Type B pancreatic cell (in vitro differentiated cells): ENCODE results near the gene GUCD1. TPM values are rescaled to one million over a fixed set of nuclear protein-coding genes. Genes with fewer than 3 reads are reported as not detected.

Experiments
- DNase-seq: peaks from one replicate; pipeline ENCODE4 v3.0.0; 2021; ENCODE audit warnings: mixed read lengths; ENCODE audit not compliant: unreplicated experiment; ENCODE audit errors: extremely low spot score
- H3K27ac Mint-ChIP-seq: 2 replicates; pipeline ENCODE4 v1.8.0; 2021; ENCODE audit warnings: mild to moderate bottlenecking, mixed read lengths
- H3K27me3 Mint-ChIP-seq: 2 replicates; pipeline ENCODE4 v1.8.0; 2021; ENCODE audit warnings: mixed read lengths
- H3K36me3 Mint-ChIP-seq: 2 replicates; pipeline ENCODE4 v1.8.0; 2021; ENCODE audit warnings: mixed read lengths
- H3K4me1 Mint-ChIP-seq: one replicate; pipeline ENCODE4 v1.8.0; 2021; ENCODE audit warnings: mixed read lengths; ENCODE audit not compliant: unreplicated experiment
- H3K4me3 Mint-ChIP-seq: 2 replicates; pipeline ENCODE4 v1.8.0; 2021; ENCODE audit warnings: mild to moderate bottlenecking, mixed read lengths
- H3K9me3 Mint-ChIP-seq: 2 replicates; pipeline ENCODE4 v1.8.0; 2021; ENCODE audit warnings: mixed read lengths
- total RNA-seq: library from RNA; stranded (reverse); gene quantifications from 2 replicates; pipeline ENCODE4 v1.2.1, GENCODE V29; 2021; ENCODE audit warnings: low replicate concordance
- TF ChIP-seq, protein P1 (sequence below): fragments of 200-600 bp; sonication (generic); conservative IDR thresholded peaks from 2 replicates; pipeline ENCODE4 v1.5.0; 2021; ENCODE audit warnings: antibody characterized with exemption, mild to moderate bottlenecking

Gene GUCD1
- total RNA-seq, 1 donor from 2014 or later = 81.8 TPM

DNA sequence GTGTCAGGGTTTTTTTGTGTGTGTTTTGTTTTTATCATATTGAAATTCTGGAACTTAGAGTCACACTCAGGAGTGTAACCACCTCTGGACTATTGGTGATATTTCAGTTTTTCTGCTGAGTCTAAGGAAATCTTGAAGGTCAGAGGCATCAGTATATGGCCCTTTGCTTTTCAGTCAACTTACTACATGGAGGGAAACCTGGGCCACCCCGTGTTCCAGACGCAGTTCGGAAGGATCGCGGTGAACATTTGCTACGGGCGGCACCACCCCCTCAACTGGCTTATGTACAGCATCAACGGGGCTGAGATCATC, 40.0 kb downstream of the GUCD1 start:
- H3K9me3 Mint-ChIP-seq = no peaks in the 10 kb centered on the region
- H3K4me1 Mint-ChIP-seq = peaks cover 33% of the 10 kb centered on the region
- H3K36me3 Mint-ChIP-seq = no peaks in the 10 kb centered on the region
- no peak for DNase-seq
- H3K27me3 Mint-ChIP-seq = peaks cover 13% of the 10 kb centered on the region
- no peak overlapping the region for H3K27ac Mint-ChIP-seq
- TF ChIP-seq, protein P1, sequence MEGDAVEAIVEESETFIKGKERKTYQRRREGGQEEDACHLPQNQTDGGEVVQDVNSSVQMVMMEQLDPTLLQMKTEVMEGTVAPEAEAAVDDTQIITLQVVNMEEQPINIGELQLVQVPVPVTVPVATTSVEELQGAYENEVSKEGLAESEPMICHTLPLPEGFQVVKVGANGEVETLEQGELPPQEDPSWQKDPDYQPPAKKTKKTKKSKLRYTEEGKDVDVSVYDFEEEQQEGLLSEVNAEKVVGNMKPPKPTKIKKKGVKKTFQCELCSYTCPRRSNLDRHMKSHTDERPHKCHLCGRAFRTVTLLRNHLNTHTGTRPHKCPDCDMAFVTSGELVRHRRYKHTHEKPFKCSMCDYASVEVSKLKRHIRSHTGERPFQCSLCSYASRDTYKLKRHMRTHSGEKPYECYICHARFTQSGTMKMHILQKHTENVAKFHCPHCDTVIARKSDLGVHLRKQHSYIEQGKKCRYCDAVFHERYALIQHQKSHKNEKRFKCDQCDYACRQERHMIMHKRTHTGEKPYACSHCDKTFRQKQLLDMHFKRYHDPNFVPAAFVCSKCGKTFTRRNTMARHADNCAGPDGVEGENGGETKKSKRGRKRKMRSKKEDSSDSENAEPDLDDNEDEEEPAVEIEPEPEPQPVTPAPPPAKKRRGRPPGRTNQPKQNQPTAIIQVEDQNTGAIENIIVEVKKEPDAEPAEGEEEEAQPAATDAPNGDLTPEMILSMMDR = no peak
- no peak overlapping the region for H3K4me3 Mint-ChIP-seq

DNA sequence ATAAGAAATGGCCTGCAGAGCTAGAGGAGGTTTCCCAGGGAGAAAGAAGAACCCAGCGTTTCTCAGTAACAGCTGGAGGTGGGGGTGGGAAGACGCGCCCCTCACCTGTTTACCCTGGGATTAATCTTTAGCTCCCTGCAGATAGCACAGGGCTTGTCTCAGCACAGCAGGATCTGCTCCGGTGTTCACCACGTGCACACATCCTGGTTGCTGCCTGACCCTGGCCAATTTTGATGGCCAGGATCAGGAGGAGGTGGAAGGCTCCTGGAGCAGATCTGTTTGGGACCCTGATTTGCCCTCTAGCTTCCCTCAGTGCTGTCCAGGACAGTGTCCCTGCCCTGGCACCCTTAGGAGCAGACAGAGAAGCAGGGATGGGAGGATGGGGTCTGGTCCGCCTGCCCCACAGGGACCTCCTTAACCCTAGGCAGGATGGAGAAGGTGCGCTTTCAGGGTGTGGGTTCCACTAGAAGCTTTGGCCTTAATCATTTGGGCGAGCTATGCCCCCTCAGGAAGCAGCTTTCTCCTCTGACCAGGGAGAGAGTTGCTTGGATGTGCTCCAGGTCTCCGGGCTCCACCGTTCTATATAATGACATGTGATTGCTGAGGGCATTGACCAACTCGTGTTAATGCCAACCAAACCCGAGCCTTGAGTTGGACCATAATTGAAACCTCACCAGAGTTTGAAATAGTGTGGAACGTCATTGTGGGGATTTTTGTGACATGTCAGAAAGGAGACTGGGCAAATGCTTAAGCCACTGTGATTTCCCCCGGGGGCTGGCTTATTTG, 40.5 kb downstream of the GUCD1 start:
- H3K36me3 Mint-ChIP-seq = no peaks in the 10 kb centered on the region
- H3K4me3 Mint-ChIP-seq = no peak overlapping the region
- peaks cover 33% of the 10 kb centered on the region for H3K4me1 Mint-ChIP-seq
- H3K27ac Mint-ChIP-seq = peak overlapping the region; percentile 22
- TF ChIP-seq, protein P1 = no peak
- H3K27me3 Mint-ChIP-seq = peaks cover 14% of the 10 kb centered on the region
- no peaks in the 10 kb centered on the region for H3K9me3 Mint-ChIP-seq
- DNase-seq = no peak

DNA sequence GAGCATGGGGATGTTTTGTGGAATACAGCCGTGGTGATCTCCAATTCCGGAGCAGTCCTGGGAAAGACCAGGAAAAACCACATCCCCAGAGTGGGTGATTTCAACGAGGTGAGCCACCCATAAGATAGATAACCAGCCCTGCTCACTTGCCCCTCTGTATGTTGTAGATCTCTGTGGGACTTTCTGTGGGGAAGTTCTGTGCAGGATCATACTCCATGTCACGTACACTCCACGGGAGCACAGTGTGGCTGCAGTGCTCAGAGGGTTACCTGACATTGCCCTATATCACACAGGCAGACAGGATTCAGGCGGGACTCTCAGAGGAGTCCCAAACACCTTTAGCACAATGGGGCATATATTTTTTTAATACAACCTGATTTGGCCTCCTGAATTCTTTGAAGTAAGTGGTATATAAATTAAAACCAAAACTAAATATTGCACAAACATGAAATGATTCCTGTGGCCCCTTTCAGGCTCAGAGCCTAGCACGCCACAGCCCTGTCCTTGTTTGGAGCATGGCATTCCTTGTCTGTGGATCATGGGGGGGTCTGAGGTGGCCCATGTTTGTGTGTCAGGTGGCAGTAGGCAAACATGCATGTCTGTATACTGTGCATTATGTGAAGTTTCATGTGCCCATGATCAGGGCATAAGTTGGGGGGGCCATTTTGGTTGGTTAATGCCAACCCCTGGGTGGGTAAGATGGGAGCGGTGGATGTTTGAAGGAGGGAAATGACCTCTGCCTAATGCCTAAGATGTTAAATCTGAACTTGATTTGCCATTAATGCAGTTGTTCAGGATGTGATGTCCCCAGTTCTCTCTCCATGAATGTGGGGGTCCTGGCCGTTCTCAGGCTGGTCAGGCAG, 41.3 kb downstream of the GUCD1 start:
- Mint-ChIP-seq H3K27me3 (peaks cover 19% of the 10 kb centered on the region), H3K9me3 (no peaks in the 10 kb centered on the region), H3K27ac (peak overlapping the region; percentile 22), H3K36me3 (no peaks in the 10 kb centered on the region), H3K4me3 (no peak overlapping the region), H3K4me1 (peaks cover 33% of the 10 kb centered on the region)
- TF ChIP-seq, protein P1 = no peak
- no peak for DNase-seq

GRCh38 chr22:24512043-24512442, 42.9 kb downstream of the GUCD1 start:
- H3K4me1 Mint-ChIP-seq = peaks cover 30% of the 10 kb centered on the region
- no peak overlapping the region for H3K27ac Mint-ChIP-seq
- peaks cover 24% of the 10 kb centered on the region for H3K27me3 Mint-ChIP-seq

More at GRCh38 chr22:24512043-24512442, 42.9 kb downstream of the GUCD1 start:
- no peak for DNase-seq
- Mint-ChIP-seq H3K9me3 (no peaks in the 10 kb centered on the region), H3K36me3 (no peaks in the 10 kb centered on the region), H3K4me3 (no peak overlapping the region)
- TF ChIP-seq, protein P1 = no peak
